LHCN-M2 (cell line): ENCODE results near the gene UVRAG. TPM values are rescaled to one million over a fixed set of nuclear protein-coding genes. Genes with fewer than 3 reads are reported as not detected.
"Not testable (repeated sequence)": the region's sequence is repeated elsewhere in the genome, so short reads cannot be mapped to it uniquely, and the experiment has no call there.

Experiments used
- DNase-seq: peaks from one replicate; pipeline ENCODE4 v3.0.0-alpha.2; 2012; ENCODE audit warnings: low read depth
- total RNA-seq: library from RNA; depleted of rRNA; stranded (reverse); fragments of >200 nt; gene quantifications from 2 replicates; pipeline ENCODE4 v1.2.3, GENCODE V29; 2014

The UVRAG gene
- total RNA-seq, 1 experiment from 2014 or later, result 12.2 TPM

DNA sequence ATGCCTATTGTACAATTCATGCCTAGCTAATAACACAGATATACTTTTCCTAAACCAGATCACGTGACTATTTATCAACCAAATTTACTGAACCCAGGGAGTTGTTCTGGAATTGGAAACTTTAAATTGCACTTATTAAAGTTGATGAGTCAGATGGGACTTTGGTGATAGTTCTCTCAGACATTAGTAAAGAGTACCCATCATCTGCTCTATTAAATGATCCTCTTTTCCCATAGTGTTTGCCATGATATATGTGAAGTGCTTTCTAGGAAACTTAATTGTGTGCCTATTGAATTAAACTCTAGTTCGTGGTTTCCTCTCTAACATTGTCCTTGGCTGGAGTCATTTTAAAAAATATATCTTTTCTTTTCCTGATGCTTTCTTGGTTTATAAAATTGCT is 99.0 kb downstream of the UVRAG start:
- no peak for DNase-seq

DNA sequence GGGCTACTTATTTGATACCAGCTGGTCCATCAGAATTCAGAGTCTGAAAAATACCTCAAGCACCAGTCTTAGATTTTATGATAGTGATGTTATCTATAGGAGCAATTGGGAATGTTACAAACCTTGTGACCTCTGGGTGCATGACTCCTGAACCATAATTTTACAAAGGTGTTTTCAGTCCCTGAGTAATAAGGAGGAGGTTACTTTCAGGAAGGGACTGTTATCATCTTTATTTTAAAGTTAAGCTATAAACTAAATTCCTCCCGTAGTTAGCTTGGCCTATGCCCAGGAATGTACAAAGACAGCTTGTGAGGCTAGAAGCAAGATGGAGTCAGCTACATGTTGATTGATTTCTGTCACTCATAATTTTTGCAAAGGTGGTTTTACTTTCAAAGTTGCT is 101.9 kb downstream of the UVRAG start:
- no peak for DNase-seq

DNA sequence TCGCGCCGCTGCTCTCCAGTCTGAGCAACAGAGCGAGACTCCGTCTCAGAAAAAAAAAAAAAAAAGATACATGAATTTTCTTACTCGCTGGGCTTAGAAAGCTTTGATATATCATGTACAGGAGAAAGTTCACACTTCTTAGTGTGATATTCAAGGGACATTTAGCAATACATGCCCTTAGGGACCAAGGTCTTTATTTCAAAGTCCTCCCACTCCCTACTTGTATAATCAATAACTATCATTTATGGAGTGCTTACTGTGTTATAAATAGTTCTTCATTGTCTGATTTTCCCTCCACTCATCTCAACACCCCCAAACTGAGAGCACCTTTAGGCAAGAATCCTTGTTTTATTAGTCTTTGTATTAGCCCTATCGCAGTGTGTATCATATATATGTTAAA is 103.3 kb downstream of the UVRAG start:
- no peak for DNase-seq

DNA sequence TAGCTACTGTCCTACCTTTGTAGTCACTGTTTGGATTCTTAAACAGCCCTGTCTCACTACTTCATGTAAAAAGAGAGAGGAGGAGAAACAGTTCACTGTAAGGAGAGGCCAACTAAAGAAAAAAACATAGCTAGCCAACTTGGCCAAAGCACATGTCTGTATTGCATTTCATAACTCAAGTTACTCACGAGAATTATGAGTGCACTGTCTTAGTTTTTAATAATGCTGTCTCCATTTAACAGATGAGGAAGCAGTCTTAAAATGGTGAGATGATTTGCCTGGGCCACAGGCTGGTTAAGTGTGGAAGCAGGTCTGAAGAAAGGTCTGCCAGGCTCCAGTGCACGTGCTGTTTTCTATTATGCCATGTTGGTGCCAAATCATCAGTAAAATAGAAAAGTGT is 104.5 kb downstream of the UVRAG start:
- no peak for DNase-seq

DNA sequence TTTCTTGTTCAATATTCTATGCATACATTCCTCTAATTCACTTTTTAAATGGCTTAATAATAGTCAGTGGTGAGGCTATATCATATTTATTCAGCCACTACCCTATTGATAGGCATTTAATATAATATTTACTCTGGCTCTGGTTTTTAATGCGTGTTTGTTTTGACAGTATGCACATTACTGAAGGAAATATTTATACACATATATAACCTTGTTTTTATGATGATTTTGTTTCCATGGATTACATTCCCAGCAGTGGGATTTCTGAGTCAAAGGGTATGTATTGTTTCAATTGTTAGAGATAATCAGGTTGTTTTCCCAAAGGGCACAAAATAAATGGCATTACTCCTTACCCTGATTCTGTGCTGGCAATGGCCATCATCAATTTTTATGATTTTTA is 105.8 kb downstream of the UVRAG start:
- no peak for DNase-seq

DNA sequence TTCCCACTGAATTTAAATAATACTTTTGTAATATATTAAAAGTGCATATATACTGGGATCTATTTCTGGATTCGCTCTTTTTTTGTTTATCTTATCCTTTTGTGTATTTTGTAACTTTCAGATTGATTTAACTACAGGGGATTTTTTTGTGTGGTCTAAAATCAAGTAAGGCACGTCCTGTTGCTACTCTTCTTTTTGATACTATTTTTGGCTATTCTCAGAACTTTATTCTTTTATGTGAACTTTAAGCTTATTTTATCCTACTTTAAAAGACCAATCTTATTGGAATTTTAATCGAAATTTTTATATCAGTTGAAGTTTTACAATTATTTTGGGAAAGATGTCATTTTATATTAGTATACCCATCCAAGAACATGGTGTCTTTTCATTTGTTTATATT is 106.8 kb downstream of the UVRAG start:
- no peak for DNase-seq

DNA sequence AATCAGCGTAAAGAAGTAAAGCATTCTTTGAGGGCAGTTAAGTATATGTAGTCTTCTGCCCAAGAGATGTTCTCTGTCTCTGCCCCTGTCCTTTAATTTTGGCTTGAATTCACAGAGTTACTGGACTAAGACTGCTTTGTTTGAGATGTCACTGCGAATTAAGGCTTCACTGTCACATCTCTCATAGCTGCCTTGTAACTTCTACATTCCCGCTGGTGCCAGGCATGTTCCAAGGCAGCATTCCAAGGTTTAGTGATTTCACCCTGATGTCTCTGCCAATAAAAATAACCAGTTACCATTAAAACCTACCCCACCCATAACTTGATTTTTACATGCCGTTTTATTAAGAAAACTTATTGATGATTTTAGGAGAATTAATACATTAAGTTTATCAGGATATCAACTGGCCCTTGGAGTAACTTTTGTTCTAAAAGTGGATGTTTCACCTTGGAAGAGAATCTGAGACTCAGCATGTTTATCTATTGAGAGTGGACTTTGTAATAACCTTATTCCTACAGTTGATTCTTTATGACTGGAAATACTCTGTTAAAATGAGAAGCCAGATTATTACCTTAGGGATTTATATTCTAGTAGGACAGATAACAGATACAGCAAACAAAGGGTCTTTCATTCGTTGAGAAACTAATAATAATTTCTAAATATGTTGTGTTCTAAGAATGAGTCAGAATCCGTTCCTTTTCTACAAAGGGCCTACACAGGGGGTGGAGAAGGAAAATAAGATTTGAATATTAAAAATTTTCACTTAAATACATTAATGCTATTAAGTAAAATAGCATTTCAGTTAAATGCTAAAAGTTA is 110.2 kb downstream of the UVRAG start:
- peak; percentile 28 for DNase-seq

DNA sequence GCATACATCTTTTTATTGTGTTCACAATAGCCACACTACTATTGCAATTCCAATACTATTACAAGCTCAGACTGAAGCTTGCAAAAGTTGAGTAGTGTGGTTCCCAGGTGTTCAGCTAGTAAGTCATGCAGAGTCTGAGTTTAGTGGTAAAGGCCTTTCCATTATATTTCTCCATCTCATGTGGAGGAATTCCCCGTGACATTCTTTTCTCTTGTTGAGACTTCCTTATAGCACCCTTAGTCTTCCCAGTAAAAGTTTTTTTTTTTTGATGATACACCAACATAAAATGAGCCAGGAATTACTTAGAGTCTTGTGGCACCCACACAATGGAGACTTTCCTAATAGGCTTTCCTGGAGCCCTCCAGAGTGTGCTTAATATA is 110.8 kb downstream of the UVRAG start:
- DNase-seq, result no peak

DNA sequence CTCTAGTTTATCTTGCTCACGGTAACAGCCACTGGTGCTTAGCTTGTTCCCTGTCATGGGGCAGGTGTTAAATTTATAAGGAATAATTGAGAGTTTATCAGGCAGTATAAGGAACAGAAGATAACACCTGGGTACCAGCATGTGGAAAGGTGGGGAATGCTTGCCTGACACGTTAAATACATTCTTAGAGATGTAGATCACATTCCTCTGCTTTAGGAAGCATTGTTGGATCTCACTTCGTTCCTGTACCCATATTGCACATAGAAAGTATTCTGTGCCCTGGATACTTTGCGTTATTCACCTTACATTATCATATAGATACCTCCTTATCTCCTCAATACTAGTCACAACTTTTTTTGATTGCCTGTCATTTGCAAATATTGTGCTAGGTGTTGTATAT is 114.7 kb downstream of the UVRAG start:
- DNase-seq, result no peak

DNA sequence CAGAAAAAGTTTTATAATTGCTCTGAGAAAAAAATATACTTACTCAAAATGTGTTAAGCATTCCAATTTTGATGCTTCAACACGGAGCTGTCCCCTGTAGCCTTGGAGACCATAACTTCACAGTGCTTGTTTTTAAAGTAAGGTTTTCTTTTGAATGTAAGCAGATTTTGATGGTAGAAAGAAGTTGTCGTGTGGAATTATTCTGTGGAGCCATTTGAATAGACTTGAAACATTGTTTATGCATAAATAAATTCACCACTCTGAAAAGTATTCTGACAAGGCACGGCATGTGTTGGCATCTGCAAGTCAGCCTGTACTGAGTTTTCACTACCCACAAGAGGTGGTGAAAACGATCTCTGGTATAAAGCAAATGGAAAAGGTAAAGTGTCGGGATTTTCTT is 115.5 kb downstream of the UVRAG start:
- DNase-seq, result no peak

DNA sequence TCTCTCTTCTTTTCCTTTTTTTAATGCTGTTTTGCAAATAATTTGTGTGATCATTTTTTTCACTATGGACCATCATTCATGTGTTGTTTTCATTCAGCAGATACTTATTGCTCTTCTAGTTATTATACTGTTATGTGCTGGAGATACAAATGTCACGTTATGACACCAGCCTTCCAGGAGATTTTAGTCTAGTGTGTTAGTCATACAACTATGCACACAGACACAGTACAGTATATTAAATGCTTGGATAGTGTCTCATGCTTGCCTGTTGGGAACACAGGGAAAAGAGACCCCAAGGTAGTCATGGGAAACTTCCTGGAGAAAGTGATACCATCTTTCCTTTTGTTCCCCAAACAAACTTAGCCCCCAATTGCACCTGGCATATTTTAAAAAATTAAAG is 116.1 kb downstream of the UVRAG start:
- peak; percentile 45 for DNase-seq

DNA sequence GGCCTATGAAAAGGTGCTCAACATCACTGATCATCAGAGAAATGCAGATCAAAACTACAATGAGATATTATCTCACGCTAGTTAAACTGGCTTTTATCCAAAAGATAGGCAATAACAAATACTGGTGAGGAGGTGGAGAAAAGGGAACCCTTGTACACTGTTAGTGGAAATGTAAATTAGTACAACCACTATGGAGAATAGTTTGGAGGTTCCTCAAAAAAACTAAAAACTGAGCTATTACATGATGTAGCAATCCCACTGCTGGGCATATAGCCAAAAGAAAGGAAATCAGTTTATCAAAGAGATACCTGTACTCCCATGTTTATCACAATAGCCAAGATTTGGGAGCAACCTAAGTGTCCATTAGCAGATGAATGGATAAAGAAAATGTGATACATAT is 118.7 kb downstream of the UVRAG start:
- DNase-seq, result not testable (repeated sequence)

DNA sequence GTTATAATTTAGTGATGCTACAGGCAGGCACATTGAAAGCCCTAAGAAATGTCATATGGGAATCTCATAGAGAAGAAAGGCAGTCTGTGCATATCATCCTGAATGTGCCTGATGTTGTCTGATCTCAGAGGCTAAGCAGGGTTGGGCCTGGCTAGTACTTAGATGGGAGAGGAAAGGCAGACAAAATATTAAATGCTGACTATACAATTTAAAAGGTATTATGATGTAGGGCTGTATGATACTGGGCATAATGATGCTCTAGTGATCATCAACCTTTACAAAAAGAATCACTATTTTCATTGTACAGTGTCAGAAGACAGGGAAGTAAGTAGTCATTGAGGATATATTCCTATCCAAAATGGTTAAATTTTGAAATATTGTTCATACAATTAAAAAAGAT is 119.8 kb downstream of the UVRAG start:
- DNase-seq, result no peak

DNA sequence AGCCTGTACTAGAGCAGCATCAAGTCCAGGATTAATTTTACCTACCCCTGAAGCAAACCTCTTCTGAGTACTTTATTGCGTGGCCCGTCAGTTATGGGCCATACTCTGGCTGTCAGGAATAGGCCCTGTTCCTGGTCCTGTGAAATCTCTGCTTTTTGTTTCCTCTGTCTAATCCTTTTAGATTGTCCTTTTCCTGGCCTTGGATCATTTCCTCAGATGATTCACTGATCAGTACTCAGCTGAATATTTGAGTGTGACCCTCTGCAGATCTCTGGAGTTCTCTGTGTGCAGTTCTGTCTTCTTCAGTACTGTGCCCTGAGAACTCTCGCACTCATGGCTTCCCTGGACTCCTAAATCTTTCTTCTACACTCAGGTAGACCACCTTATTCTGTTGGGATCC is 123.5 kb downstream of the UVRAG start:
- peak; percentile 37 for DNase-seq

DNA sequence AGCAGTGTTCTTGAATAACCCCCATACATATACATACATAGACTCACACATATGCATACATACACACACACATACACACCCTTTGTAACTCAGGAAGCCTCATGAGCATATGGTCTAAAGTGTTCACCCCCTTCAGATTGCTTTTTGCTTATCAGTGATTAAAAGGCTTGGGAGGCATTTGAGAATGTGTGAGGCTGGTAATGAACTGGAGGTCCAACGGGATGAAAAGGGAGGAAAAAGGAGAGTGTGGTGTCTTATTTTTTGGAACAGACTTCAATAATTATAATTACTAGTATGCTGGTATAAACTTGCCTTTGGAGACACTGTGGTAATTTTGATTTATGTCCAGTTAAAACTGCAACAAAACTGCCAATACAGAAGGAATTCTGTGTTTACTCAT is 124.5 kb downstream of the UVRAG start:
- DNase-seq, result no peak

DNA sequence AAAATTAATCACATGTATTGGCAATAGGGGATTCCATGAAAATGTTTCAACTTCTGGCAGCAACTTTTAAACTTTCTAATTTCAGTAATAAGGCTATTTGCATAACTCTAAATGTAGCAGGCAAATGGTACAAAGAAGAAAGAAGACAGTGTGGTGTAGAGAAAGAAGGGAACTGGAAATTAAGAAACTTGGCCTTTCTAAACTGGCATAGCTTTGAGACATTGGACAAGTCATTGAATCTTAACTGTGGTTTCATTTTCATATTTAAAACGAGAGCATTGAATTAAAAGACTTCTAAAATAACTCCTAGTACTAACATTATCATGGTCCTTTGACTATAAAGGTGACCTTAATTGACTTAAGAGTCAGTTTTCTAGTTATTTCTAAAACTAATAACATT is 125.0 kb downstream of the UVRAG start:
- DNase-seq, result no peak

DNA sequence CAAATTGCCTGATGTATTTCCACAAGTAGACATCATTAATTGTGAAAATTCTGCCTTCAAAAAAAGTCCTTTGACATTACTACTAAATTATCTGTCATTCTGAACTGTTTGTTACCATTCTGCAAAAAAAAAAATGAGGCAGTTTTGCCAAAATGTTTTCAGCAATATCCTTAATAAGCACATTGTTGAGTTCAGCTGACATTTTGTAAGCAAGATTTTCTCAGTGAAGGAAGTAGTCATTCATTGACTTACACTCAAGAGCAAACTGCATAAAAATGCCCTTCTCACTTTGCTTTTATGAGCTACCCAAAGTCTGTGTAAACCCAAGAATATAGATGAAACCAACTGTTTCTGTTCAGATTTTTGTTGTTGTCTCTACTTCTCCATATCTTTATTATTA is 125.9 kb downstream of the UVRAG start:
- DNase-seq, result no peak

DNA sequence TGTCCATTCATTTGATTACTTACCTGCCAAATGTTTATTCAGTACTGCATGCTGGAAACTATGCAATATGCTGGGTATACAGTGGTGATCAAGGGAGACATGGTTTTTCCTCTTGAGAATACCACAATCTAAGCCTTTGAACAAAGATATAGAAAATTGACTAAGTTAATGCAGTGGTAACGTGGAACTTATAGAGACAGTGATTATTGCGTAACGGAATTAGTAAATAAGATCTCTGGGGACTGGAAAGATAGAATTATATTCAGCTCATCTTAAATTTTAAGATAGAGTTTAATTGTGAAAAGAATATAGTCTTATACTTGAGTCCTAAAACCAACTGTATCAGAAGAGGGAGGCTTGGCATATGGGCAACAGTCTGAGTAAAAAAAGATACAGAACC is 129.5 kb downstream of the UVRAG start:
- no peak for DNase-seq

DNA sequence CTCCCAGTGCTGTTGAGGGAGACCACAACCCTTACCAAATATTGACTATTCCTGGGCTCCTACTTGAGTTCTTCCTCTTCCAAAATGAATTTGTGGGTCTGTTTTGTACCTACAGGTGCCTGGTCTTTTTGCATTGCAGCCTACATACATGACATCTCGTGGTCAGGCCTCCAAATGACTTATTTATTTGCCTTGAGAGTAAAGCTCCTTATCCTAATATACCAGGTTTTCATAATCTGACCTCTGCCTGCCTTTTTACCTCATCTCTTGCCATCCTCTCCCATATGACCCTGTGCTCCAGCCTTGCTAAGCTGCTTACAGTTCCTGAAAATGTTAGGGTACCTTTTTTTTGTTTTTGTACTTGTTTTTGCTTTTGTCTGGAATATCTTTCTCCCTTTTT is 130.4 kb downstream of the UVRAG start:
- DNase-seq, result no peak

DNA sequence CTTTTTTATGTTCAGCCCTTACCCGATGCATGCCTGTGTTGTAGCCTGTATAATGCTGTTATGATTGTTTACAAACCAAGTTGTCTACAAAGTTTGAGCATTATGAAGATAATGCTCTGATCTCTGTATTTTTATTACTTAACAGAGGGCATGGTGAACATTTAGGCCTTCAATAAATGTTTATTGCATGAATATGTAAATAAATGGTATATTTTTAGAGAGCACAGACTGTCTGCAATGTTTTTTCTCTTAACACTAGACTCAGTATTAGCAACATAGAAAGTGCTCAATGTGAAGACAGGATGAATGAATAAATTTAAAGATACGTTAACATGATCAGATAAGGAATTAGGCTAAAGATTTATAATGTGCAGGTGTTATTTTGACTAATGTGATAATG is 130.9 kb downstream of the UVRAG start:
- DNase-seq, result no peak

DNA sequence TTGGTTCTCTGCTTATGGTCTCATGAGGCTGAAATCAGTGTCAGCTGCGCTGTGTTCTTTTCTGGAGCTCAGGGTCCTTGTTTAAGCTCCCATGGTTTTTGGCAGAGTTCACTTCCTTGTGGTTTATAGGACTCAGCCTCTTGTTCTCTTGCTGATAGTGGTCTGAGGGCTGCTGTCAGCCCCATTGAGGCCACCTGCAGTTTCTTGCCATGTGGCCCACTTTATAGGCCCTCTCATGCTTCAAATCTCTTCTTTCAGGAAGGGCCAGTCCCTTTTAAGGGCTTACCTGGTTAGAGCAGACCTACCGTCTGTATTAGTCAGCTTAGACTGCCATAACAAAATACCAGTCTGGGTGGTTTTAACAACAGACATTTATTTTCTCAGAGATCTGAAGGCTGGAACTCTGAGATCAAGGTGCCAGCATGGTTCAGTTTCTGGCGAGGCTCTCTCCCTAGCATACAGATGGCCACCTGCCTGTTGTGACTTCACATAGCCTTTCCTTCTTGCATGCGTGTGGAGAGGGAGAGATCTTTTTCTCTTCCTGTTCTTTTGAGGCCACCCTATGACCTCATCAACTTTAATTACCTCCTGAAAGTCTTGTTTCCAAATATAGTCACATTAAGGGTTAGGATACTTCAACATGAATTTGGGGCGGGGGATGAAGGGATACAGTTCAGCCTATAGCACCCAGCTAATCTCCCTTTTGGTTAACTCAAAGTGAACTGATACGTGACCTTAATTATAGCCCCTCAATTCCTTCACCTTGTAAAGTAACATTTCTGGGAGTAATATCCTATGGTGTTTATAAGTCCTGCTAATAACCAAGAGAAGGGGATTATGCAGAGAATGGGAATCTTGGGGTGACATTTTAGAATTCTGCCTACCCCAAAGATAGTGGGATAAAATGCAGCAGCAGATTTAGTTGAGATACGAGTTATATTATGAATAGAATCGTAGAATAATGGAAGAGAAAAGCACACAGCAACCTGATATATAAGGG is 131.8 kb downstream of the UVRAG start:
- DNase-seq, result peak; percentile 89

DNA sequence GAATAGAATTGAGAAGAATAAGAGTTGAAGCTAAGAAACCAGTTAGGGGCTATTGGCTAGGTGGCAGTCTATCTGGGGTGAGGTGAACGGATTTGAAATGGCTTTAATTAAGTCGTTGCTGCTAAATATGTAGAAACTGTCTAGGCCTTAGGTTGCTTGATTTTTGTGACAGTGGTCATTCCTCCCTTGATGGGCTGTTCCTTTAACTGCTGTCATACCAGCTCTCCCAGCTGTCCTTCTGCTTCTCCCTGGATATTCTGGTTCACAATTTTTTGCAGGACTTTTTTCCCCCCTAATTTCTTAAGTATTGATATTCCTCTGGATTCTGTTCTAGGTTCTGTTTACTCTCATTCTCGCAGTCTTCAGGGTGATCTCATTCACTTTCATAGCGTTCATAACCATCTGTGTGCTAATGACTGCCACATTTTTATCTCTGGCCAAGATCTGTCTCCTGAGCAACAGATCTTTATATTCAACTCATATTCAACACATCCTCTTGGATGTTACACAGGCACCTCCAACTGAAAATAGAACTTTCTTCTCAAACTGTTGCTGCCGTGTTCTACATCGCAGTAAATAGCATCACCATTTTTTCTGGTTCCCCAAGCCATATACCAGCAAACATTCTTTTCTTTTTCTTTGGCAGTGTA is 134.1 kb downstream of the UVRAG start:
- DNase-seq, result no peak
